ENCODE measurements around the gene COMT. TPM values are rescaled to one million over a fixed set of nuclear protein-coding genes. Genes with fewer than 3 reads are reported as not detected.

The COMT gene
- total RNA-seq, 4 donors from 2014 or later = 88.9 to 175 (median 108) TPM

DNA sequence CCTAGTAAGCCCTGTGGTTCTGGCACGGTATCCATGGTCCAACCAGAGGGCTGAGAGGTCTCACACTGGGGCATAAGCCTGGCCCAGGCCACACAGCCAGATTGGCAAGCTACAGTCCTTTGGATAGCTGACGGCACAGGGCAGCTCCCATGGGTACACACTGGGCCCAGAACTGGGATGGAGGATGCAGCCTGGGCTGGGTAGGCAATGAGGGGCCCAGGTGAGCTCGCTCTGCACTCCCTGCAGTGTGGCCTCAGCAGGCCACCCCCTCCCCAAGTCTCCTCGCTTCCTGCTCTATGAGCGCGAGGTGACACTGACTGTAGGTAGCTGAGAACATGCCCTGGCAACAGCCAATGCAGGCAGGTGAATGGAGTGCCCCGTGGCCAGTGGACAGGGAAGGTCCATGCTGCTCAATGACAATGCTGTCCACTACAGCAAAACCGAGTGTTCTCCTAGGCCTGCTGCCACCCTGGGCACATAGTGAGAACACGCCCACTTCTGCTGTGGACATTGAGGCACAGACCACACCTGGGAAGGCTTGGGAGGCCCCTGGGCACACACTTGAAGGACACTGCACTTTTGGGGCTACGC is 71.3 kb downstream of the COMT start:
- no peaks in the 10 kb centered on the region for H3K36me3 ChIP-seq
- no peaks in the 10 kb centered on the region for H3K9me3 ChIP-seq

DNA sequence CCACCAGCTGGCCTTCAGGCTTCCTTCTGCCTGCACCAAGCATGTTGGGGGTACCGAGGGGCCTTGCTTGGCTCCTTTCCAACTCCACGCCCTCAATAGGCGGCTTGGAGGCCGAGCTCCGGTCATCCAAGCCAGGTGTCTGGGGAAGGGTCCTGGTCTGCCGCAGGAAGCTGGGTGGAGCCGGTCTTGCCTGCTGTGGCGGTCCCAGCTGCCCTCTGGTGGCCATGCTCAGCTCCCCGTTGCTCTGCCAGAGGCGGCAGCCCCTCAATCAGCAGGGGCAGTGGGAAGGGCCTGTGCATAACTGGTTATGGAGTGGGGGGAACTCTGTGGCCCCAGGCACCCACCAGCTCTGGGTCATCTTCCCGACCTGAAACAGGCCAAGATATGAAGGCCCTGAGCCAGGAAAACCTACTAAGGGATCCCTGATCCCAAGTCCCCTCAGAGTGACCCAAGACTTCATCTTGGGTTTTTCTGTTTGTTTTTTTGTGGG is 71.9 kb downstream of the COMT start:
- Histone ChIP-seq H3K9me3 (no peaks in the 10 kb centered on the region), H3K27ac (no peak overlapping the region), H3K4me3 (no peak overlapping the region), H3K27me3 (no peaks in the 10 kb centered on the region), H3K4me1 (peaks cover 0 to 4% of the 10 kb centered on the region in 2 donors), H3K36me3 (no peaks in the 10 kb centered on the region)
- intact Hi-C loops (cut with DNase I; ENCODE audit: low total_unique reads) = loop anchor here (5.0 kb wide), 1 partner anchor 41 kb away; no protein-coding TSS in a partner anchor
- TF ChIP-seq POLR2A (IDR thresholded peaks at IDR 0.05) = no peak
- TF ChIP-seq, protein P1, sequence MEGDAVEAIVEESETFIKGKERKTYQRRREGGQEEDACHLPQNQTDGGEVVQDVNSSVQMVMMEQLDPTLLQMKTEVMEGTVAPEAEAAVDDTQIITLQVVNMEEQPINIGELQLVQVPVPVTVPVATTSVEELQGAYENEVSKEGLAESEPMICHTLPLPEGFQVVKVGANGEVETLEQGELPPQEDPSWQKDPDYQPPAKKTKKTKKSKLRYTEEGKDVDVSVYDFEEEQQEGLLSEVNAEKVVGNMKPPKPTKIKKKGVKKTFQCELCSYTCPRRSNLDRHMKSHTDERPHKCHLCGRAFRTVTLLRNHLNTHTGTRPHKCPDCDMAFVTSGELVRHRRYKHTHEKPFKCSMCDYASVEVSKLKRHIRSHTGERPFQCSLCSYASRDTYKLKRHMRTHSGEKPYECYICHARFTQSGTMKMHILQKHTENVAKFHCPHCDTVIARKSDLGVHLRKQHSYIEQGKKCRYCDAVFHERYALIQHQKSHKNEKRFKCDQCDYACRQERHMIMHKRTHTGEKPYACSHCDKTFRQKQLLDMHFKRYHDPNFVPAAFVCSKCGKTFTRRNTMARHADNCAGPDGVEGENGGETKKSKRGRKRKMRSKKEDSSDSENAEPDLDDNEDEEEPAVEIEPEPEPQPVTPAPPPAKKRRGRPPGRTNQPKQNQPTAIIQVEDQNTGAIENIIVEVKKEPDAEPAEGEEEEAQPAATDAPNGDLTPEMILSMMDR (IDR thresholded peaks at IDR 0.05) = peak; percentile 63 to 85 (median 76)
- DNase-seq = peak; percentile 48 to 60

More for the DNA sequence above, 71.3 kb downstream of the COMT start:
- Histone ChIP-seq H3K4me1 (peaks cover 0 to 4% of the 10 kb centered on the region in 2 donors), H3K27ac (no peak overlapping the region), H3K27me3 (no peaks in the 10 kb centered on the region), H3K4me3 (no peak overlapping the region)
- intact Hi-C loops (cut with DNase I; ENCODE audit: low total_unique reads) = loop anchor here (5.0 kb wide), 1 partner anchor 41 kb away; no protein-coding TSS in a partner anchor
- no peak for TF ChIP-seq POLR2A (IDR thresholded peaks at IDR 0.05)
- TF ChIP-seq, protein P1 (IDR thresholded peaks at IDR 0.05) = no peak
- no peak for DNase-seq

DNA sequence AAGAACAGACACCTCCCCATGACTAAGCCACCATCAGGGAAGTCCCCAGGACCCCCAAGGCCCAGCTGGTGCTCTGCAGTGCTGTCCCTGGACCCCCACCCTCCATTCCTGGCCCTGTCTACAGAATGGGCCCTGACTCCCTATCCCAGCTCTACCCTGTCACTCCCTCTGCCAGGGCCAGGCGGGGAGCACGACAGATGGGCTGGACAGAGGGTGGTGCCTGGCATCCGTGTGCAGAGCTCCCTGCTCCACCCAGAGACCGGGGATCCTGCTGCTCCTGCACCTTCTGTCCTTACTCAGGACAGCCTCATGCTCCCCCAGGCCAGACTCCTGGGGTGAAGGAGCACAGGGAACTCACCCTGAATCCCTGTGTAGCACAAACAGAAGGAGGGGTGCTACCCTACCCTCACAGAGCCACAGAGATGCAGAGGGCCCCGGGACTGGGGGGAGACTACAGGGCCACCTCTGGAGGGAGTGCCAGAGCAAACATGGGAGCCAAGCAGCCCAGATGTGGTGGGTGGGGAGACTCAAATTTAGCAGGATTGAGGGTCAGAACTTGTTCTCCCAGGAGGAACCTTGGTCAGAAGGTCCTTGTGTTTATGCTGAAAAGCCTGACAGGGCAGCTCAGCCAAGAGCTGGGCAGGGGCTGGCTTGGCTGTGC is 73.1 kb downstream of the COMT start:
- Histone ChIP-seq H3K27ac (no peak overlapping the region), H3K27me3 (no peaks in the 10 kb centered on the region), H3K4me3 (no peak overlapping the region), H3K36me3 (no peaks in the 10 kb centered on the region), H3K9me3 (no peaks in the 10 kb centered on the region), H3K4me1 (peaks cover 0 to 4% of the 10 kb centered on the region in 2 donors)
- TF ChIP-seq POLR2A (IDR thresholded peaks at IDR 0.05) = no peak
- TF ChIP-seq, protein P1 (IDR thresholded peaks at IDR 0.05) = no peak
- intact Hi-C loops (cut with DNase I; ENCODE audit: low total_unique reads) = loop anchor here (5.0 kb wide), 1 partner anchor 42 kb away; no protein-coding TSS in a partner anchor
- DNase-seq = no peak

DNA sequence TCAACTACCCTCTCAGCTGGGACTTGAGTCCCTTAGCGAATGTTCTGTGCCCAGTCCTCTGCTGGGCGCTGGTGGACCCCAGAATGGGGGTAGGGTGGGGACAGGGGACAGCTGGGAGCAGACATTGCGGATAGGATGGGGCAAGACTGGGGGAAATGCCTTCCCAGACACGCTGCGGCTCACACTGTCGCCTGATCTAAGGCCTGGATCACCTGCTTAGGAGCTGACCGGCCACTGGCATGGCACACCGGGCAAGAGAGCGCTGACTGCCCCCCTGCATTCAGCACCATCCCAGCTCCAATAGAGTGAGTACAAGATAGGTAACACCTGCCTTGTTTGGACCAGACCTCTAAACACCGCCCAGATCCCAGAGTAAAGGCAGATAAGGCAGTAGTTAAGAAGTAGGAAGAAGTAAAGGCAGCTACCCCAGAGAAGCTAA is 73.6 kb downstream of the COMT start:
- no peak for DNase-seq
- Histone ChIP-seq H3K4me3 (no peak overlapping the region), H3K27ac (no peak overlapping the region), H3K36me3 (no peaks in the 10 kb centered on the region), H3K9me3 (no peaks in the 10 kb centered on the region), H3K27me3 (no peaks in the 10 kb centered on the region), H3K4me1 (peaks cover 0 to 4% of the 10 kb centered on the region in 2 donors)
- TF ChIP-seq, protein P1 (IDR thresholded peaks at IDR 0.05) = no peak
- no peak for TF ChIP-seq POLR2A (IDR thresholded peaks at IDR 0.05)
- intact Hi-C loops (cut with DNase I; ENCODE audit: low total_unique reads) = no loop called here
